ENCODE data around the gene IQCB1. TPM values are rescaled to one million over a fixed set of nuclear protein-coding genes. Genes with fewer than 3 reads are reported as not detected.

IQCB1 gene
- total RNA-seq, 1 experiment from 2014 or later, result 20.1 TPM

- H3K36me3 ChIP-seq (ENCODE audit: control insufficient read depth, insufficient read depth, low read length), result peaks cover 8% of the 10 kb centered on the region; the same call in 1 of the 2 replicates
- BruUV-seq (replicated peaks), result TSS peak; percentile 99
- CTCF ChIA-PET, result no interaction called here
- H3K4me1 ChIP-seq (ENCODE audit: control insufficient read depth, insufficient read depth, low read length), result peaks cover 17% of the 10 kb centered on the region
- in situ Hi-C loops (cut with HindIII; ENCODE audit: low pct_unique_long_range_greater_than_20kb, low sequenced_read_pairs), result no loop called here
- ATAC-seq (no peak), DNase-seq (ENCODE audit: low read depth, low spot score) (no peak)
- H3K4me3 ChIP-seq (ENCODE audit: low read depth in 2 of 2, low read length in 2 of 2), result peak overlapping the region; percentile 94 to 98
- intact Hi-C loops (cut with micrococcal nuclease; ENCODE audit: unreplicated experiment), result no loop called here
- H3K9me3 ChIP-seq (ENCODE audit: control insufficient read depth, insufficient read depth, low read depth, low read length), result no peaks in the 10 kb centered on the region
- H3K27me3 ChIP-seq (ENCODE audit: control insufficient read depth, insufficient read depth, low read length), result no peaks in the 10 kb centered on the region; the same call in 1 of the 2 replicates
- no peak for TF ChIP-seq CTCF (IDR thresholded peaks at IDR 0.05)
- no peak for TF ChIP-seq SIN3A (IDR thresholded peaks at IDR 0.05; ENCODE audit: borderline replicate concordance, insufficient read depth, low read depth, low read length)
- no peak for TF ChIP-seq REST (IDR thresholded peaks at IDR 0.05; ENCODE audit: insufficient read depth in 1 of 2, low read depth in 2 of 2, low read length in 1 of 2)
- TF ChIP-seq TCF7L2 (IDR thresholded peaks at IDR 0.05; ENCODE audit: low read depth, low read length), result no peak
- TF ChIP-seq POLR2AphosphoS5 (IDR thresholded peaks at IDR 0.05; ENCODE audit: low read depth, low read length), result no peak
- H3K27ac ChIP-seq (ENCODE audit: low read length), result peak overlapping the region; percentile 94
- POLR2A ChIA-PET, result interaction anchor here (0.5 to 1.1 kb wide), 5 partner anchors 37 to 462 kb away, joined by 3 to 5 read pairs (median 3); partner anchors contain the start of gene POLQ
These were observed 84.8 kb downstream of the IQCB1 start for GRCh38 chr3:121750087-121750415.

- in situ Hi-C loops (cut with HindIII; ENCODE audit: low pct_unique_long_range_greater_than_20kb, low sequenced_read_pairs), result no loop called here
- TF ChIP-seq POLR2AphosphoS5 (IDR thresholded peaks at IDR 0.05; ENCODE audit: low read depth, low read length), result peak; percentile 92
- no peak for TF ChIP-seq CTCF (IDR thresholded peaks at IDR 0.05)
- no peak for TF ChIP-seq REST (IDR thresholded peaks at IDR 0.05; ENCODE audit: insufficient read depth in 1 of 2, low read depth in 2 of 2, low read length in 1 of 2)
- TF ChIP-seq TCF7L2 (IDR thresholded peaks at IDR 0.05; ENCODE audit: low read depth, low read length), result no peak
- TF ChIP-seq SIN3A (IDR thresholded peaks at IDR 0.05; ENCODE audit: borderline replicate concordance, insufficient read depth, low read depth, low read length), result peak; percentile 87; the same call in 1 of the 2 replicates
- Histone ChIP-seq H3K27ac (ENCODE audit: low read length) (peak within 1 kb of the TSS; percentile 94), H3K27me3 (ENCODE audit: control insufficient read depth, insufficient read depth, low read length) (no peaks in the 10 kb centered on the region), H3K4me3 (ENCODE audit: low read depth in 2 of 2, low read length in 2 of 2) (peak within 1 kb of the TSS; percentile 94 to 98), H3K36me3 (ENCODE audit: control insufficient read depth, insufficient read depth, low read length) (peaks cover 8% of the 10 kb centered on the region; the same call in 1 of the 2 replicates), H3K4me1 (ENCODE audit: control insufficient read depth, insufficient read depth, low read length) (peaks cover 17% of the 10 kb centered on the region), H3K9me3 (ENCODE audit: control insufficient read depth, insufficient read depth, low read depth, low read length) (no peaks in the 10 kb centered on the region)
- POLR2A ChIA-PET, result interaction anchor here (0.5 to 1.1 kb wide), 7 partner anchors 11 to 1327 kb away, joined by 3 to 5 read pairs (median 3); partner anchors contain the start of gene POLQ
- intact Hi-C loops (cut with micrococcal nuclease; ENCODE audit: unreplicated experiment), result loop anchor here (5.0 kb wide), 1 partner anchor 202 kb away; the partner anchor contains the start of gene POLQ
- DNase-seq (ENCODE audit: low read depth, low spot score) (peak; percentile 98), ATAC-seq (peak; percentile 98)
- no TSS peak for BruUV-seq (replicated peaks)
- CTCF ChIA-PET, result no interaction called here
These were observed 85.4 kb downstream of the IQCB1 start, which contains the start of gene GOLGB1 for GRCh38 chr3:121749276-121750086. Gene GOLGB1 (minus strand): TSS chr3:121749741. CDS start chr3:121730971, 18,770 bp downstream.
